Mesendoderm (in vitro differentiated cells): Measurements from ENCODE around the gene CD86. TPM values are rescaled to one million over a fixed set of nuclear protein-coding genes. Genes with fewer than 3 reads are reported as not detected.

ENCODE experiments used
- DNase-seq: peaks from one replicate; pipeline ENCODE4 v3.0.0; 2013
- H2AK5ac ChIP-seq: 2 replicates; pipeline ENCODE4 v1.6.1; 2013; ENCODE audit warnings: low read length, inconsistent platforms
- H2BK120ac ChIP-seq: 2 replicates; pipeline ENCODE4 v1.6.1; 2013; ENCODE audit warnings: low read depth, mild to moderate bottlenecking, low read length, moderate library complexity, mixed read lengths
- H2BK15ac ChIP-seq: replicated peaks from 2 replicates; pipeline ENCODE4 v1.6.1; 2013; ENCODE audit warnings: low read depth, mild to moderate bottlenecking, moderate library complexity
- H2BK5ac ChIP-seq: 2 replicates; pipeline ENCODE4 v1.6.1; 2013; ENCODE audit warnings: low read length, inconsistent platforms
- H3K18ac ChIP-seq: 2 replicates; pipeline ENCODE4 v1.6.1; 2013; ENCODE audit warnings: mild to moderate bottlenecking, low read length, mixed read lengths
- H3K23ac ChIP-seq: one replicate; pipeline ENCODE4 v1.6.1; 2013; ENCODE audit warnings: low read length
- H3K27ac ChIP-seq: 2 replicates; pipeline ENCODE4 v1.5.1; 2013; ENCODE audit warnings: low read depth, mild to moderate bottlenecking, inconsistent platforms, low read length, moderate library complexity
- H3K27me3 ChIP-seq: 2 replicates; pipeline ENCODE4 v1.6.1; 2013; ENCODE audit warnings: low read length, control low read depth, mild to moderate bottlenecking, inconsistent platforms; ENCODE audit not compliant: insufficient read depth, poor library complexity
- H3K36me3 ChIP-seq: 2 replicates; pipeline ENCODE4 v1.6.1; 2013; ENCODE audit warnings: low read length, inconsistent platforms; ENCODE audit not compliant: control insufficient read depth, insufficient read depth
- H3K4ac ChIP-seq: one replicate; pipeline ENCODE4 v1.6.1; 2013; ENCODE audit warnings: low read depth, mild to moderate bottlenecking, low read length, moderate library complexity
- H3K4me1 ChIP-seq: 2 replicates; pipeline ENCODE4 v1.6.1; 2013; ENCODE audit warnings: low read depth, low read length, inconsistent platforms; ENCODE audit not compliant: control insufficient read depth
- H3K4me2 ChIP-seq: 2 replicates; pipeline ENCODE4 v1.6.1; 2013; ENCODE audit warnings: low read length
- H3K4me3 ChIP-seq: 2 replicates; pipeline ENCODE4 v1.5.1; 2013; ENCODE audit warnings: mild to moderate bottlenecking, low read length
- H3K56ac ChIP-seq: one replicate; pipeline ENCODE4 v1.6.1; 2013; ENCODE audit warnings: low read length
- H3K79me1 ChIP-seq: 2 replicates; pipeline ENCODE4 v1.6.1; 2013; ENCODE audit warnings: low read length, inconsistent platforms
- H3K79me2 ChIP-seq: 2 replicates; pipeline ENCODE4 v1.6.1; 2013; ENCODE audit warnings: mild to moderate bottlenecking, low read length; ENCODE audit not compliant: control insufficient read depth, insufficient read depth
- H3K9ac ChIP-seq: 2 replicates; pipeline ENCODE4 v1.6.1; 2013; ENCODE audit warnings: low read length, inconsistent platforms
- H4K5ac ChIP-seq: one replicate; pipeline ENCODE4 v1.6.1; 2013; ENCODE audit warnings: low read length
- H4K8ac ChIP-seq: one replicate; pipeline ENCODE4 v1.6.1; 2013; ENCODE audit warnings: low read depth, mild to moderate bottlenecking, control low read depth, low read length, moderate library complexity
- WGBS: extraction: QIAGEN DNeasy Blood & Tissue Kit; methylation state at CpG from one replicate; pipeline ENCODE4 v1.1.7; 2013; ENCODE audit warnings: low lambda C conversion rate, missing lambda C conversion rate; ENCODE audit not compliant: insufficient coverage; ENCODE audit errors: extremely low coverage; 5-methylcytosine and 5-hydroxymethylcytosine counted together
- polyA plus RNA-seq, 2 experiments: library from polyadenylated mRNA; stranded (reverse); fragments of 200-250 nt; gene quantifications; one replicate each; pipeline ENCODE4 v1.2.3, GENCODE V29; 2013

CD86 gene
- 0.14 TPM for polyA plus RNA-seq (2013, experiment 1 of 2)
- 0.11 TPM for polyA plus RNA-seq (2013, experiment 2 of 2)

GRCh38 chr3:122055215-122055614 lies at the start of gene CD86:
TSS of gene CD86 (plus strand) at chr3:122055362. CDS start at chr3:122055490, 128 bp downstream.
- Histone ChIP-seq H3K4me3 (no peak within 1 kb of the TSS), H3K79me2 (no peaks in the 10 kb centered on the region), H3K9ac (no peak within 1 kb of the TSS), H2AK5ac (no peak within 1 kb of the TSS), H3K79me1 (no peaks in the 10 kb centered on the region), H3K36me3 (no peaks in the 10 kb centered on the region), H2BK15ac (no peak within 1 kb of the TSS), H3K56ac (no peak within 1 kb of the TSS), H3K27ac (no peak within 1 kb of the TSS), H4K8ac (no peak within 1 kb of the TSS), H3K4ac (no peak within 1 kb of the TSS), H3K23ac (no peak within 1 kb of the TSS), H4K5ac (no peak within 1 kb of the TSS), H3K18ac (no peak within 1 kb of the TSS), H2BK120ac (no peak within 1 kb of the TSS), H2BK5ac (no peak within 1 kb of the TSS), H3K27me3 (no peaks in the 10 kb centered on the region), H3K4me2 (no peak within 1 kb of the TSS), H3K4me1 (no peaks in the 10 kb centered on the region)
- DNase-seq: no peak
- WGBS: no CpG with 5 or more reads among the region's 3 CpGs

GRCh38 chr3:122006267-122006666 lies 48.9 kb upstream of the CD86 start:
- peak overlapping the region; percentile 23 for H2BK15ac ChIP-seq
- H3K4me2 ChIP-seq: no peak overlapping the region
- no CpG with 5 or more reads among the region's 2 CpGs for WGBS
- H3K27ac ChIP-seq: no peak overlapping the region
- no peaks in the 10 kb centered on the region for H3K27me3 ChIP-seq
- no peaks in the 10 kb centered on the region for H3K79me1 ChIP-seq
- H2BK120ac ChIP-seq: no peak overlapping the region
- no peak overlapping the region for H2AK5ac ChIP-seq
- no peaks in the 10 kb centered on the region for H3K79me2 ChIP-seq
- H3K4me3 ChIP-seq: no peak overlapping the region
- no peak overlapping the region for H3K9ac ChIP-seq
- no peak overlapping the region for H3K4ac ChIP-seq
- H3K4me1 ChIP-seq: peaks cover 22% of the 10 kb centered on the region
- H3K56ac ChIP-seq: no peak overlapping the region
- DNase-seq: no peak
- no peak overlapping the region for H4K5ac ChIP-seq
- H3K18ac ChIP-seq: peak overlapping the region; percentile 76
- H2BK5ac ChIP-seq: no peak overlapping the region
- H3K36me3 ChIP-seq: no peaks in the 10 kb centered on the region
- no peak overlapping the region for H3K23ac ChIP-seq
- H4K8ac ChIP-seq: no peak overlapping the region

GRCh38 chr3:122008166-122008565 lies 47.0 kb upstream of the CD86 start:
- H2AK5ac ChIP-seq: no peak overlapping the region
- H3K9ac ChIP-seq: no peak overlapping the region
- no peak overlapping the region for H3K4ac ChIP-seq
- no peak overlapping the region for H3K4me2 ChIP-seq
- no peaks in the 10 kb centered on the region for H3K79me1 ChIP-seq
- no peak overlapping the region for H2BK15ac ChIP-seq
- no peak overlapping the region for H3K27ac ChIP-seq
- DNase-seq: peak; percentile 77
- no peaks in the 10 kb centered on the region for H3K27me3 ChIP-seq
- no peak overlapping the region for H4K5ac ChIP-seq
- peaks cover 30% of the 10 kb centered on the region for H3K4me1 ChIP-seq
- no peak overlapping the region for H3K56ac ChIP-seq
- H3K36me3 ChIP-seq: no peaks in the 10 kb centered on the region
- H2BK120ac ChIP-seq: no peak overlapping the region
- H3K18ac ChIP-seq: no peak overlapping the region
- WGBS: no CpG with 5 or more reads among the region's 2 CpGs
- no peak overlapping the region for H3K4me3 ChIP-seq
- no peaks in the 10 kb centered on the region for H3K79me2 ChIP-seq
- no peak overlapping the region for H4K8ac ChIP-seq
- no peak overlapping the region for H3K23ac ChIP-seq
- H2BK5ac ChIP-seq: no peak overlapping the region

GRCh38 chr3:122010506-122010905 lies 44.7 kb upstream of the CD86 start:
- Histone ChIP-seq H3K23ac (no peak overlapping the region), H3K79me2 (no peaks in the 10 kb centered on the region), H3K18ac (no peak overlapping the region), H3K79me1 (no peaks in the 10 kb centered on the region), H3K27ac (no peak overlapping the region), H4K8ac (no peak overlapping the region), H3K4me1 (peaks cover 24% of the 10 kb centered on the region), H3K9ac (no peak overlapping the region), H3K4ac (no peak overlapping the region), H3K56ac (no peak overlapping the region), H3K36me3 (no peaks in the 10 kb centered on the region), H2BK15ac (no peak overlapping the region), H3K4me3 (no peak overlapping the region), H3K27me3 (no peaks in the 10 kb centered on the region), H2BK5ac (no peak overlapping the region), H2AK5ac (no peak overlapping the region), H2BK120ac (no peak overlapping the region), H4K5ac (no peak overlapping the region), H3K4me2 (no peak overlapping the region)
- no CpG with 5 or more reads among the region's 2 CpGs for WGBS
- DNase-seq: peak; percentile 86

GRCh38 chr3:122011396-122011795 lies 43.8 kb upstream of the CD86 start:
- H3K79me2 ChIP-seq: no peaks in the 10 kb centered on the region
- H2BK15ac ChIP-seq: no peak overlapping the region
- H3K79me1 ChIP-seq: no peaks in the 10 kb centered on the region
- no peak overlapping the region for H3K9ac ChIP-seq
- H3K4me2 ChIP-seq: no peak overlapping the region
- WGBS: no CpG with 5 or more reads among the region's 4 CpGs
- H3K4ac ChIP-seq: no peak overlapping the region
- H4K8ac ChIP-seq: no peak overlapping the region
- no peak overlapping the region for H4K5ac ChIP-seq
- H3K56ac ChIP-seq: peak overlapping the region; percentile 62
- H3K27ac ChIP-seq: no peak overlapping the region
- peak overlapping the region; percentile 66 for H2BK5ac ChIP-seq
- no peak overlapping the region for H2BK120ac ChIP-seq
- no peak overlapping the region for H3K23ac ChIP-seq
- H2AK5ac ChIP-seq: peak overlapping the region; percentile 64
- H3K36me3 ChIP-seq: no peaks in the 10 kb centered on the region
- peaks cover 24% of the 10 kb centered on the region for H3K4me1 ChIP-seq
- peak overlapping the region; percentile 76 for H3K18ac ChIP-seq
- H3K27me3 ChIP-seq: no peaks in the 10 kb centered on the region
- peak; percentile 89 for DNase-seq
- no peak overlapping the region for H3K4me3 ChIP-seq

GRCh38 chr3:122012821-122013220 lies 42.3 kb upstream of the CD86 start:
- no peak overlapping the region for H4K8ac ChIP-seq
- H3K4me2 ChIP-seq: no peak overlapping the region
- no CpG with 5 or more reads among the region's 1 CpG for WGBS
- no peak overlapping the region for H3K56ac ChIP-seq
- H3K4me3 ChIP-seq: no peak overlapping the region
- no peak overlapping the region for H3K9ac ChIP-seq
- no peak overlapping the region for H2BK120ac ChIP-seq
- no peak overlapping the region for H3K23ac ChIP-seq
- H2BK5ac ChIP-seq: no peak overlapping the region
- H3K36me3 ChIP-seq: no peaks in the 10 kb centered on the region
- no peaks in the 10 kb centered on the region for H3K27me3 ChIP-seq
- no peaks in the 10 kb centered on the region for H3K79me2 ChIP-seq
- H3K27ac ChIP-seq: no peak overlapping the region
- DNase-seq: no peak
- no peak overlapping the region for H3K18ac ChIP-seq
- H2AK5ac ChIP-seq: no peak overlapping the region
- H2BK15ac ChIP-seq: no peak overlapping the region
- peaks cover 19% of the 10 kb centered on the region for H3K4me1 ChIP-seq
- no peak overlapping the region for H3K4ac ChIP-seq
- no peak overlapping the region for H4K5ac ChIP-seq
- H3K79me1 ChIP-seq: no peaks in the 10 kb centered on the region
